PC-3 (cell line): ENCODE measurements around the gene MPDZ. TPM values are rescaled to one million over a fixed set of nuclear protein-coding genes. Genes with fewer than 3 reads are reported as not detected.

Source experiments
- ATAC-seq: fragments of 200-7000 bp; cut with Tn5 transposase; 2 replicates; pipeline ENCODE4 v1.9.1; 2020; ENCODE audit warnings: mild to moderate bottlenecking, moderate library complexity
- BruUV-seq: library from RNA; stranded (reverse); fragments of 400-500 nt; replicated peaks from 2 replicates; lab custom pipeline; 2021; lab: Mats Ljungman, UMichigan
- CTCF ChIA-PET: fragments of 300-600 bp; sonication (Branson Sonifier 250); formaldehyde crosslinking; loops from one replicate; lab custom pipeline; 2022; ENCODE audit warnings: antibody characterized with exemption; lab: Charles Lee
- POLR2A ChIA-PET: fragments of 300-600 bp; sonication (Branson Sonifier 250); formaldehyde crosslinking; loops from one replicate; lab custom pipeline; 2022; ENCODE audit warnings: antibody characterized with exemption; ENCODE audit not compliant: unreplicated experiment; lab: Charles Lee
- DNase-seq: peaks from one replicate; pipeline ENCODE4 v3.0.0-alpha.2; 2015
- H2AFZ ChIP-seq: fragments of 300-600 bp; sonication (generic); 2 replicates; pipeline ENCODE4 v1.6.0; 2016; ENCODE audit warnings: antibody characterized with exemption, low read length
- H3F3A ChIP-seq: fragments of 300-600 bp; sonication (generic); one replicate; pipeline ENCODE4 v1.6.0; 2017; ENCODE audit warnings: antibody characterized with exemption, low read length, control low read depth, mild to moderate bottlenecking; ENCODE audit not compliant: unreplicated experiment
- H3K27ac ChIP-seq: fragments of 300-600 bp; sonication (generic); 2 replicates; pipeline ENCODE4 v1.5.1; 2016; ENCODE audit warnings: mild to moderate bottlenecking, low read length
- H3K27me3 ChIP-seq: fragments of 300-600 bp; sonication (generic); 2 replicates; pipeline ENCODE4 v1.6.1; 2016; ENCODE audit warnings: low read length, mixed read lengths
- H3K36me3 ChIP-seq: fragments of 300-600 bp; sonication (generic); 2 replicates; pipeline ENCODE4 v1.6.1; 2016; ENCODE audit warnings: low read depth, mixed run types, low read length, mixed read lengths
- H3K4me1 ChIP-seq: fragments of 300-600 bp; sonication (generic); 2 replicates; pipeline ENCODE4 v1.5.1; 2016; ENCODE audit warnings: low read length; ENCODE audit not compliant: insufficient read depth
- H3K4me2 ChIP-seq: fragments of 300-600 bp; sonication (generic); 2 replicates; pipeline ENCODE4 v1.6.0; 2016; ENCODE audit warnings: low read length
- H3K4me3 ChIP-seq: fragments of 300-600 bp; sonication (generic); 2 replicates; pipeline ENCODE4 v1.5.1; 2016; ENCODE audit warnings: mild to moderate bottlenecking, low read length, mixed read lengths
- H3K79me2 ChIP-seq: fragments of 300-600 bp; sonication (generic); 2 replicates; pipeline ENCODE4 v1.6.1; 2017; ENCODE audit warnings: low read length, mixed read lengths
- H3K9ac ChIP-seq: fragments of 300-600 bp; sonication (generic); 2 replicates; pipeline ENCODE4 v1.6.0; 2016; ENCODE audit warnings: mild to moderate bottlenecking, low read length
- H3K9me2 ChIP-seq: fragments of 300-600 bp; sonication (generic); replicated peaks from 2 replicates; pipeline ENCODE4 v1.6.1; 2016; ENCODE audit warnings: mixed run types, low read length, mixed read lengths
- H3K9me3 ChIP-seq: fragments of 300-600 bp; sonication (generic); 2 replicates; pipeline ENCODE4 v1.6.1; 2016; ENCODE audit warnings: low read length, mixed read lengths
- H4K20me1 ChIP-seq: fragments of 300-600 bp; sonication (generic); 2 replicates; pipeline ENCODE4 v1.6.1; 2016; ENCODE audit warnings: low read length, mixed read lengths
- CTCF ChIP-seq: fragments of 300-600 bp; sonication (generic); conservative IDR thresholded peaks from 2 replicates; pipeline ENCODE4 v1.5.1; 2017; ENCODE audit warnings: antibody characterized with exemption, low read depth, mild to moderate bottlenecking, low read length
- EZH2 ChIP-seq: fragments of 300-600 bp; sonication (generic); IDR thresholded peaks from one replicate; pipeline ENCODE4 v1.6.1; 2017; ENCODE audit warnings: antibody characterized with exemption, mild to moderate bottlenecking, low read length; ENCODE audit not compliant: unreplicated experiment
- EZH2phosphoT487 ChIP-seq: fragments of 300-600 bp; sonication (generic); IDR thresholded peaks from 2 replicates; pipeline ENCODE4 v1.6.1; 2018; ENCODE audit warnings: mild to moderate bottlenecking, antibody characterized with exemption, low read length, borderline replicate concordance
- intact Hi-C: fragments of 100-400 bp; cut with micrococcal nuclease; formaldehyde crosslinking; loops from 2 replicates; pipeline ENCODE4 v1.9.0; 2023
- total RNA-seq: library from RNA; depleted of rRNA; stranded (reverse); fragments of >200 nt; gene quantifications from 2 replicates; pipeline ENCODE4 v1.2.3, GENCODE V29; 2014

Gene MPDZ
- total RNA-seq, 1 experiment from 2014 or later = 6.1 TPM

DNA sequence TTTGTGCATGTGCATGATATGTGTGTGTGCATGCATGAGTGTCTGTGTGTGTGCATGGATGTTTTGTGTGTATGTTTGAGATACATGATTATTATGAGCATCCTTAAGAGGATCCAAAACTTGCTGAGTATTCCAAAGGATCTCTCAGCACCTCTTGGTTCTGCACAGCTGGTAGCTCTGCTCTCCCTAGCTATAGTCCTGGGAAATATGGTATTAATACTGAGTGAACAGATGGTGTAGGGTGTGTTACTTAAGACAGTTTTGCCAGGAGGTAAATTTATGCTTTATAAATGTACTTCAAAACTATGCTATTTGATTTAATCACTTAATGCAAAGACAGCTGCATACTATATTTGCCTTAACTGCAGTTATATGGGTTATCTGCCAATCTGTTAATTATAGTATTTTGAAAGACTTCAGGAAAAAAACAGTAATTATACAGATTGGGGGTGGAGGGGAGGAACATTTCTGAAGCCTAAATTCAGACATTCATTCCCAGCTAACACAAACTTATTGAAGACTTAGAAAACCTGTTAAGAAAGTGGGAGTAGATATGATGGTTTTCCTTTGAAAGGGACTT lies 215.5 kb downstream of the MPDZ start:
- Histone ChIP-seq H3K4me1 (no peaks in the 10 kb centered on the region), H3K36me3 (no peaks in the 10 kb centered on the region), H4K20me1 (no peaks in the 10 kb centered on the region), H2AFZ (no peak overlapping the region), H3K9me2 (no peaks in the 10 kb centered on the region), H3K4me2 (no peak overlapping the region), H3K4me3 (no peak overlapping the region), H3K79me2 (no peaks in the 10 kb centered on the region), H3K27me3 (no peaks in the 10 kb centered on the region), H3K9me3 (no peaks in the 10 kb centered on the region), H3K27ac (no peak overlapping the region), H3F3A (no peaks in the 10 kb centered on the region), H3K9ac (no peak overlapping the region)
- ATAC-seq (no peak), DNase-seq (no peak)
- intact Hi-C loops = no loop called here
- BruUV-seq = no TSS peak
- ChIA-PET CTCF (no interaction called here), POLR2A (no interaction called here)
- no peak for TF ChIP-seq EZH2phosphoT487
- TF ChIP-seq EZH2 = no peak
- TF ChIP-seq CTCF = no peak

GRCh38 chr9:13061390-13061789 lies 218.1 kb downstream of the MPDZ start:
- intact Hi-C loops = no loop called here
- no peaks in the 10 kb centered on the region for H3K79me2 ChIP-seq
- no peaks in the 10 kb centered on the region for H3K9me3 ChIP-seq
- DNase-seq = no peak
- H3K4me3 ChIP-seq = no peak overlapping the region
- no peaks in the 10 kb centered on the region for H4K20me1 ChIP-seq
- no peaks in the 10 kb centered on the region for H3F3A ChIP-seq
- no peaks in the 10 kb centered on the region for H3K4me1 ChIP-seq
- H3K4me2 ChIP-seq = no peak overlapping the region
- ChIA-PET CTCF (no interaction called here), POLR2A (interaction anchor here (0.6 kb wide), 1 partner anchor 13 kb away, joined by 3 read pairs; no protein-coding TSS in a partner anchor)
- no peak overlapping the region for H3K9ac ChIP-seq
- no peaks in the 10 kb centered on the region for H3K27me3 ChIP-seq
- H3K27ac ChIP-seq = no peak overlapping the region
- no peaks in the 10 kb centered on the region for H3K9me2 ChIP-seq
- H3K36me3 ChIP-seq = no peaks in the 10 kb centered on the region
- TF ChIP-seq EZH2phosphoT487 (no peak), CTCF (no peak), EZH2 (no peak)
- no TSS peak for BruUV-seq
- no peak overlapping the region for H2AFZ ChIP-seq
- ATAC-seq = no peak
